H1 (cell line): ENCODE results near the gene TMEM138. TPM values are rescaled to one million over a fixed set of nuclear protein-coding genes. Genes with fewer than 3 reads are reported as not detected.

ENCODE experiments used
- CTCF ChIA-PET: fragments of 300-600 bp; sonication (Branson Sonifier 250); formaldehyde crosslinking; loops from one replicate; lab custom pipeline; 2021; ENCODE audit not compliant: partially characterized antibody; lab: Charles Lee
- POLR2A ChIA-PET: fragments of 300-600 bp; sonication (Branson Sonifier 250); formaldehyde crosslinking; loops from one replicate; lab custom pipeline; 2021; ENCODE audit warnings: inconsistent platforms; ENCODE audit not compliant: partially characterized antibody; lab: Charles Lee
- DNase-seq, 2 experiments: peaks; one replicate each; pipeline versions ENCODE4 v3.0.0 to v3.0.0-alpha.2; 2010 to 2022; ENCODE audit warnings: low spot score in 2 of 2, low read depth in 1 of 2, mixed read lengths in 1 of 2
- FAIRE-seq: peaks from 2 replicates; lab custom pipeline; 2011; peaks lifted over from hg19 to GRCh38; lab: Jason Lieb, UNC
- H2AFZ ChIP-seq: 2 replicates; pipeline ENCODE4 v1.8.1; 2012; ENCODE audit warnings: low read length, inconsistent platforms
- H2AK5ac ChIP-seq: 2 replicates; pipeline ENCODE4 v1.6.1; 2013; ENCODE audit warnings: low read depth, low read length
- H2BK120ac ChIP-seq: replicated peaks from 2 replicates; pipeline ENCODE3; 2013; ENCODE audit warnings: low read depth, low read length, inconsistent platforms
- H2BK12ac ChIP-seq: 2 replicates; pipeline ENCODE4 v1.6.1; 2013; ENCODE audit warnings: low read depth, low read length
- H2BK15ac ChIP-seq: 2 replicates; pipeline ENCODE4 v1.6.1; 2013; ENCODE audit warnings: low read length
- H2BK20ac ChIP-seq: 2 replicates; pipeline ENCODE4 v1.6.1; 2013; ENCODE audit warnings: low read length
- H2BK5ac ChIP-seq: 2 replicates; pipeline ENCODE4 v1.6.1; 2013; ENCODE audit warnings: low read depth, low read length
- H3K14ac ChIP-seq: 2 replicates; pipeline ENCODE4 v1.6.1; 2013; ENCODE audit warnings: inconsistent platforms; ENCODE audit not compliant: insufficient read length
- H3K18ac ChIP-seq: 2 replicates; pipeline ENCODE4 v1.6.1; 2013; ENCODE audit warnings: low read length; ENCODE audit errors: extremely low read depth
- H3K23ac ChIP-seq: 2 replicates; pipeline ENCODE4 v1.6.1; 2013; ENCODE audit warnings: inconsistent platforms; ENCODE audit not compliant: insufficient read length
- H3K23me2 ChIP-seq: 2 replicates; pipeline ENCODE4 v1.6.1; 2013; ENCODE audit warnings: low read depth, low read length
- H3K27ac ChIP-seq: 2 replicates; pipeline ENCODE4 v1.6.1; 2011; ENCODE audit warnings: low read depth, low read length, inconsistent platforms
- H3K27me3 ChIP-seq, 4 experiments: replicated peaks in 1 of 4; 1 replicate in 1 of 4; 2 replicates in 3 of 4; pipeline versions ENCODE4 v1.6.1 to v1.8.1; 2011 to 2013; ENCODE audit warnings: low read length in 3 of 4, mild to moderate bottlenecking in 3 of 4, inconsistent platforms in 2 of 4, mixed read lengths in 2 of 4, moderate library complexity in 1 of 4; ENCODE audit not compliant: control insufficient read depth in 3 of 4, insufficient read depth in 3 of 4; ENCODE audit errors: extremely low read depth in 1 of 4
- H3K36me3 ChIP-seq, 4 experiments: 2 replicates each; pipeline versions ENCODE4 v1.6.1 to v1.8.1; 2011 to 2013; ENCODE audit warnings: mild to moderate bottlenecking in 4 of 4, low read length in 3 of 4, moderate library complexity in 2 of 4, control low read depth in 1 of 4, inconsistent platforms in 1 of 4; ENCODE audit not compliant: insufficient read depth in 4 of 4, control insufficient read depth in 2 of 4
- H3K4ac ChIP-seq: replicated peaks from 2 replicates; pipeline ENCODE3; 2013; ENCODE audit warnings: low read length, low read depth, mixed read lengths, inconsistent platforms; ENCODE audit not compliant: insufficient read length
- H3K4me1 ChIP-seq, 4 experiments: replicated peaks in 1 of 4; 1 replicate in 1 of 4; 2 replicates in 3 of 4; pipeline versions ENCODE4 v1.6.1 to v1.8.1; 2011 to 2013; ENCODE audit warnings: low read length in 3 of 4, inconsistent platforms in 2 of 4, mixed read lengths in 1 of 4; ENCODE audit not compliant: insufficient read depth in 4 of 4, control insufficient read depth in 3 of 4
- H3K4me2 ChIP-seq, 2 experiments: 2 replicates each; pipeline versions ENCODE4 v1.6.1 to v1.8.1; 2011 to 2013; ENCODE audit warnings: low read depth in 2 of 2, low read length in 2 of 2, control low read depth in 1 of 2, inconsistent platforms in 1 of 2, mild to moderate bottlenecking in 1 of 2; ENCODE audit not compliant: insufficient read depth in 1 of 2
- H3K4me3 ChIP-seq, 4 experiments: fragments of 200-600, 300-600 bp in 1 of 4; sonication (generic), shearing (Covaris generic), sonication (Bioruptor Twin) in 1 of 4; 2 replicates each; pipeline versions ENCODE4 v1.5.1 to v1.8.1; 2011 to 2016; ENCODE audit warnings: low read length in 4 of 4, low read depth in 3 of 4, control low read depth in 2 of 4, inconsistent platforms in 2 of 4, mild to moderate bottlenecking in 2 of 4, mixed read lengths in 1 of 4, moderate library complexity in 1 of 4; ENCODE audit not compliant: insufficient read depth in 2 of 4; ENCODE audit errors: extremely low read depth in 1 of 4
- H3K56ac ChIP-seq: replicated peaks from 2 replicates; pipeline ENCODE3; 2013; ENCODE audit warnings: low read depth, mild to moderate bottlenecking, mixed read lengths, low read length, inconsistent platforms; ENCODE audit not compliant: insufficient read length
- H3K79me1 ChIP-seq: 2 replicates; pipeline ENCODE4 v1.6.1; 2013; ENCODE audit warnings: low read depth, low read length, control low read depth
- H3K79me2 ChIP-seq, 2 experiments: 2 replicates each; pipeline versions ENCODE4 v1.6.1 to v1.8.1; 2012 to 2013; ENCODE audit warnings: low read length in 2 of 2, mild to moderate bottlenecking in 2 of 2, inconsistent platforms in 1 of 2; ENCODE audit not compliant: insufficient read depth in 2 of 2, control insufficient read depth in 1 of 2
- H3K9ac ChIP-seq, 4 experiments: replicated peaks in 1 of 4; 1 replicate in 1 of 4; 2 replicates in 3 of 4; pipeline versions ENCODE4 v1.6.1 to v1.8.1; 2011 to 2013; ENCODE audit warnings: low read depth in 3 of 4, low read length in 3 of 4, control low read depth in 2 of 4, mild to moderate bottlenecking in 2 of 4, moderate library complexity in 2 of 4, inconsistent platforms in 1 of 4; ENCODE audit errors: extremely low read depth in 1 of 4
- H3K9me3 ChIP-seq, 2 experiments: 2 replicates each; pipeline versions ENCODE4 v1.6.1 to v1.8.1; 2012 to 2013; ENCODE audit warnings: mild to moderate bottlenecking in 2 of 2, moderate library complexity in 2 of 2, control low read depth in 1 of 2, inconsistent platforms in 1 of 2, low read depth in 1 of 2, low read length in 1 of 2, mixed read lengths in 1 of 2; ENCODE audit not compliant: insufficient read depth in 2 of 2
- H4K20me1 ChIP-seq, 2 experiments: replicated peaks in 1 of 2; 2 replicates each; pipeline versions ENCODE3 to v1.8.1; 2011 to 2013; ENCODE audit warnings: inconsistent platforms in 2 of 2, low read length in 2 of 2, mild to moderate bottlenecking in 1 of 2; ENCODE audit not compliant: insufficient read depth in 2 of 2, control insufficient read depth in 1 of 2
- H4K5ac ChIP-seq: 2 replicates; pipeline ENCODE4 v1.6.1; 2013; ENCODE audit warnings: low read length, low read depth, mixed read lengths, inconsistent platforms; ENCODE audit not compliant: insufficient read length
- H4K8ac ChIP-seq: 2 replicates; pipeline ENCODE4 v1.8.0; 2013; ENCODE audit warnings: mild to moderate bottlenecking, moderate library complexity, low read length, inconsistent platforms; ENCODE audit not compliant: insufficient read depth; ENCODE audit errors: extremely low read depth
- H4K91ac ChIP-seq: replicated peaks from 2 replicates; pipeline ENCODE3; 2013; ENCODE audit warnings: low read length, mixed read lengths, inconsistent platforms; ENCODE audit not compliant: insufficient read length
- ATF3 ChIP-seq: IDR thresholded peaks from 2 replicates; pipeline ENCODE4 v1.6.1; 2011; ENCODE audit warnings: low read depth, mild to moderate bottlenecking, low read length; ENCODE audit not compliant: insufficient read depth
- BRCA1 ChIP-seq: IDR thresholded peaks from 2 replicates; pipeline ENCODE4 v1.6.1; 2012; ENCODE audit warnings: low read depth, low read length, improper control_type of control experiment
- CBX8 ChIP-seq: fragments of 300-800, 300-1000 bp; sonication (generic); IDR thresholded peaks from 2 replicates; pipeline ENCODE4 v1.7.1; 2016; ENCODE audit warnings: low read depth, low read length, borderline replicate concordance
- CTCF ChIP-seq, 3 experiments: IDR thresholded peaks; 1 replicate in 2 of 3; 2 replicates in 1 of 3; pipeline versions ENCODE4 v1.5.1 to v1.6.1; 2011; ENCODE audit warnings: low read length in 3 of 3, mild to moderate bottlenecking in 3 of 3, inconsistent platforms in 2 of 3, low read depth in 1 of 3, moderate library complexity in 1 of 3; ENCODE audit not compliant: insufficient read depth in 1 of 3; ENCODE audit errors: control extremely low read depth in 1 of 3
- KDM4A ChIP-seq: IDR thresholded peaks from one replicate; pipeline ENCODE4 v1.7.1; 2012; ENCODE audit warnings: low read depth, mild to moderate bottlenecking, moderate library complexity, low read length, inconsistent platforms; ENCODE audit not compliant: severe bottlenecking
- KDM5A ChIP-seq: fragments of 200-600 bp; IDR thresholded peaks from 2 replicates; pipeline ENCODE4 v1.7.1; 2012; ENCODE audit warnings: mild to moderate bottlenecking, low read length, inconsistent platforms, mixed read lengths
- PHF8 ChIP-seq: fragments of 200-600 bp; sonication (generic); conservative IDR thresholded peaks from 2 replicates; pipeline ENCODE4 v1.7.1; 2012; ENCODE audit warnings: low read depth, mild to moderate bottlenecking, inconsistent platforms, low read length, moderate library complexity
- POLR2A ChIP-seq, 2 experiments: IDR thresholded peaks; 1 replicate in 1 of 2; 2 replicates in 1 of 2; pipeline ENCODE4 v1.6.1; 2011; ENCODE audit warnings: low read depth in 2 of 2, low read length in 2 of 2, mild to moderate bottlenecking in 2 of 2; ENCODE audit errors: control extremely low read depth in 1 of 2
- SUZ12 ChIP-seq: fragments of 200-600 bp; sonication (generic); IDR thresholded peaks from 2 replicates; pipeline ENCODE4 v1.6.1; 2012; ENCODE audit warnings: mild to moderate bottlenecking, inconsistent platforms, low read length, moderate library complexity, mixed read lengths
- WGBS, 2 experiments: shearing (Covaris generic) in 1 of 2; methylation state at CpG; one replicate each; pipeline versions ENCODE4 v1.1.6 to v1.1.7; 2013 to 2015; ENCODE audit warnings: low lambda C conversion rate in 2 of 2, mixed read lengths in 2 of 2, inconsistent platforms in 1 of 2, low coverage in 1 of 2, missing lambda C conversion rate in 1 of 2; ENCODE audit not compliant: insufficient replicate concordance in 2 of 2, insufficient coverage in 1 of 2, insufficient read length in 1 of 2; ENCODE audit errors: extremely low coverage in 1 of 2, missing lambda C conversion rate in 1 of 2; 5-methylcytosine and 5-hydroxymethylcytosine counted together
- polyA plus RNA-seq, 7 experiments: library from polyadenylated mRNA; depleted of rRNA in 3 of 7; stranded (reverse) in 5 of 7; unstranded in 2 of 7; fragments of >200 nt in 5 of 7; fragments of 200-250 nt in 2 of 7; gene quantifications; 1 replicate in 5 of 7; 2 replicates in 1 of 7; 4 replicates in 1 of 7; pipeline versions ENCODE4 v1.2.1 to v1.2.3, GENCODE V29; 2011 to 2013; ENCODE audit warnings: missing spikeins in 2 of 7, mixed read lengths in 2 of 7
- total RNA-seq: library from RNA; stranded (reverse); fragmentation: NEBNext Ultra II Directional; extraction: Animal tissue kit (Norgen Biotek cat#: 25700); gene quantifications from 2 replicates; pipeline ENCODE4 v1.2.1, GENCODE V29; 2021

The TMEM138 gene
- total and polyA plus RNA-seq, 2 of the 8 experiments (the other 6 are each of a cell fraction or from before 2014, with no cell fraction given): 32.9 to 59.0 TPM

- H3K4me3 ChIP-seq: no peak overlapping the region
- H4K5ac ChIP-seq: no peak overlapping the region
- peaks cover 0 to 9% of the 10 kb centered on the region in 2 experiments; a peak in 3 of 4 replicates for H3K79me2 ChIP-seq
- FAIRE-seq (no peak), DNase-seq (no peak)
- H3K4me2 ChIP-seq: no peak overlapping the region
- H4K20me1 ChIP-seq: no peaks in the 10 kb centered on the region
- H2BK12ac ChIP-seq: no peak overlapping the region
- no peak overlapping the region for H2AFZ ChIP-seq
- H3K9me3 ChIP-seq: no peaks in the 10 kb centered on the region
- H3K79me1 ChIP-seq: peaks cover 2% of the 10 kb centered on the region
- ChIA-PET POLR2A (interaction anchor here (1.3 to 39.7 kb wide), 5 partner anchors 5 to 72 kb away, joined by 3 to 1106 read pairs (median 108); partner anchors contain the start of genes CPSF7, CYB561A3, DDB1 and SDHAF2), CTCF (interaction anchor here (1.1 to 22.8 kb wide), 5 partner anchors 8 to 458 kb away, joined by 3 to 255 read pairs (median 6); partner anchors contain the start of genes DDB1 and TKFC)
- no peak overlapping the region for H3K14ac ChIP-seq
- peaks cover 10% of the 10 kb centered on the region; the same call in 1 of the 2 replicates for H3K23me2 ChIP-seq
- H2BK120ac ChIP-seq: no peak overlapping the region
- H3K18ac ChIP-seq: no peak overlapping the region
- H2BK5ac ChIP-seq: no peak overlapping the region
- WGBS, 2 experiments: 92% methylated on average over 9 of the region's 9 CpGs; no CpG with 5 or more reads in 1 of the 2 experiments
- H3K56ac ChIP-seq: no peak overlapping the region
- H3K23ac ChIP-seq: no peak overlapping the region
- no peak overlapping the region for H3K9ac ChIP-seq
- no peak overlapping the region for H2BK20ac ChIP-seq
- H3K4me1 ChIP-seq: no peaks in the 10 kb centered on the region
- H3K27ac ChIP-seq: no peak overlapping the region
- H3K36me3 ChIP-seq: no peaks in the 10 kb centered on the region; a peak in 3 of 8 replicates
- no peak overlapping the region for H3K4ac ChIP-seq
- no peak overlapping the region for H2BK15ac ChIP-seq
- no peak overlapping the region for H2AK5ac ChIP-seq
- no peak overlapping the region for H4K8ac ChIP-seq
- no peak overlapping the region for H4K91ac ChIP-seq
- H3K27me3 ChIP-seq: no peaks in the 10 kb centered on the region
- TF ChIP-seq ATF3 (no peak), KDM4A (no peak), SUZ12 (no peak), CBX8 (no peak), POLR2A (IDR thresholded peaks at IDR 0.05; ENCODE audit: control extremely low read depth in 1 of 2, low read depth in 2 of 2, low read length in 2 of 2) (no peak), KDM5A (no peak), PHF8 (no peak), BRCA1 (no peak), CTCF (IDR thresholded peaks at IDR 0.05; ENCODE audit: control extremely low read depth in 1 of 3, insufficient read depth in 1 of 3, low read depth in 1 of 3, low read length in 3 of 3) (no peak)
Observed at GRCh38 chr11:61357233-61357893, 4.8 kb upstream of the TMEM138 start.
